Thyroid gland (tissue), 4 donors: Measurements from ENCODE around the gene TCP11L2.

Source experiments
- POLR2A ChIP-seq, 2 donors: fragments of 450-650 bp; IDR thresholded peaks; one replicate each; pipeline ENCODE4 v1.6.1; 2017; ENCODE audit warnings: antibody characterized with exemption in 2 of 2, mild to moderate bottlenecking in 2 of 2, moderate library complexity in 1 of 2
- TF ChIP-seq, protein P1 (sequence below), 6 experiments: fragments of 200-600 bp in 3 of 6; fragments of 450-650 bp in 3 of 6; sonication (generic) in 3 of 6; IDR thresholded peaks; one replicate each; pipeline ENCODE4 v1.5.1; 2016 to 2019; ENCODE audit warnings: antibody characterized with exemption in 6 of 6, mild to moderate bottlenecking in 2 of 6, inconsistent platforms in 1 of 6, moderate library complexity in 1 of 6

DNA sequence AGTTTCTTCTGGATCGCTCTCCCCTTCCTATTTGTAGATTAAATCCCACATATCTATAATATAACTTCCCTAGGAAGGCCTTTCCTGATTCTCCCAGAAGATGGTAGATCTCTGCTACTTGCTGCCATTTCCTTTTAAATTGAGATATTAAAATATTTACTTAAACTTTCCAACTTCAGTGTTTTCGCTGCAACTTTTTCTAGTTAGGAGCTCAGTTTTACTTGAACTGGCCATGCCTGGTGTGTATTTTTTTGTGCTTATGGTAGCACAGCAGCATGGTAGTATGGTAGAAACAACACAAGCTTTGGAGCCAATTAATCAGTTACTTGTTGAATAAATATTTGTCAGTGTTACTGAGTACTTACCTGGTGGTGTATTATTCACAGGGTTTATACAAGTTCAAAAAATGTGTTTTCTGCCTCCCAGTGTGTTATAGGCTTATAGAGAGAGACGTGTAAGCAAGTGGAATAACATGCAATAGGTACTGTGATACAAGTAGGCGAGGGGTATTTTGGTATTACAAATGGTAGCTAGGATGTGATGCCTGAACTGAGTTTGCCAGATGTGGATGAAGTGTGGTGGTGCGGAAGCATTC is 58.0 kb downstream of the TCP11L2 start:
- TF ChIP-seq, protein P1, sequence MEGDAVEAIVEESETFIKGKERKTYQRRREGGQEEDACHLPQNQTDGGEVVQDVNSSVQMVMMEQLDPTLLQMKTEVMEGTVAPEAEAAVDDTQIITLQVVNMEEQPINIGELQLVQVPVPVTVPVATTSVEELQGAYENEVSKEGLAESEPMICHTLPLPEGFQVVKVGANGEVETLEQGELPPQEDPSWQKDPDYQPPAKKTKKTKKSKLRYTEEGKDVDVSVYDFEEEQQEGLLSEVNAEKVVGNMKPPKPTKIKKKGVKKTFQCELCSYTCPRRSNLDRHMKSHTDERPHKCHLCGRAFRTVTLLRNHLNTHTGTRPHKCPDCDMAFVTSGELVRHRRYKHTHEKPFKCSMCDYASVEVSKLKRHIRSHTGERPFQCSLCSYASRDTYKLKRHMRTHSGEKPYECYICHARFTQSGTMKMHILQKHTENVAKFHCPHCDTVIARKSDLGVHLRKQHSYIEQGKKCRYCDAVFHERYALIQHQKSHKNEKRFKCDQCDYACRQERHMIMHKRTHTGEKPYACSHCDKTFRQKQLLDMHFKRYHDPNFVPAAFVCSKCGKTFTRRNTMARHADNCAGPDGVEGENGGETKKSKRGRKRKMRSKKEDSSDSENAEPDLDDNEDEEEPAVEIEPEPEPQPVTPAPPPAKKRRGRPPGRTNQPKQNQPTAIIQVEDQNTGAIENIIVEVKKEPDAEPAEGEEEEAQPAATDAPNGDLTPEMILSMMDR (IDR thresholded peaks at IDR 0.05) = no peak
- TF ChIP-seq POLR2A (IDR thresholded peaks at IDR 0.05) = no peak
